NT2/D1 (cell line): ENCODE measurements around the gene MEF2C.

Experiments used
- SUZ12 ChIP-seq: IDR thresholded peaks from 2 replicates; pipeline ENCODE4 v1.6.1; 2011; ENCODE audit not compliant: insufficient read length, insufficient read depth; ENCODE audit errors: extremely low read depth
- YY1 ChIP-seq: IDR thresholded peaks from 2 replicates; pipeline ENCODE4 v1.6.1; 2011; ENCODE audit not compliant: insufficient read length, insufficient read depth
- ZNF274 ChIP-seq: IDR thresholded peaks from 2 replicates; pipeline ENCODE4 v1.6.1; 2011; ENCODE audit warnings: mild to moderate bottlenecking, low read depth, low read length

GRCh38 chr5:88776692-88777091, 106.3 kb downstream of the MEF2C start:
- TF ChIP-seq YY1 (no peak), ZNF274 (no peak), SUZ12 (no peak)
